Vagina (tissue), 2 donors: Measurements from ENCODE around the gene ALK.

Source experiments
- CTCF ChIP-seq, 3 experiments: fragments of 450-650 bp in 2 of 3; fragments of 200-600 bp in 1 of 3; sonication (generic) in 1 of 3; IDR thresholded peaks; one replicate each; pipeline ENCODE4 v1.5.1; 2017 to 2019; ENCODE audit warnings: antibody characterized with exemption in 3 of 3, mild to moderate bottlenecking in 2 of 3, moderate library complexity in 2 of 3
- POLR2A ChIP-seq, 2 donors: fragments of 450-650 bp; IDR thresholded peaks; one replicate each; pipeline ENCODE4 v1.6.1; 2017; ENCODE audit warnings: antibody characterized with exemption in 2 of 2, mild to moderate bottlenecking in 2 of 2, moderate library complexity in 2 of 2
- POLR2AphosphoS5 ChIP-seq, 2 donors: sonication (generic); formaldehyde crosslinking; IDR thresholded peaks; one replicate each; pipeline ENCODE4 v1.9.0; 2017; ENCODE audit warnings: antibody characterized with exemption in 2 of 2, mild to moderate bottlenecking in 2 of 2, low read depth in 1 of 2; ENCODE audit not compliant: insufficient read depth in 1 of 2

- no peak for TF ChIP-seq CTCF (IDR thresholded peaks at IDR 0.05)
- no peak for TF ChIP-seq POLR2AphosphoS5 (IDR thresholded peaks at IDR 0.05; ENCODE audit: insufficient read depth in 1 of 2, low read depth in 1 of 2)
- TF ChIP-seq POLR2A (IDR thresholded peaks at IDR 0.05): no peak
Observed at GRCh38 chr2:29611261-29611660, 310.1 kb downstream of the ALK start.
